Epithelial cell of alveolus of lung (primary cell): ENCODE data around the gene PPFIA3. TPM values are rescaled to one million over a fixed set of nuclear protein-coding genes. Genes with fewer than 3 reads are reported as not detected.

Experiments used
- total RNA-seq: library from RNA; depleted of rRNA; stranded (reverse); fragments of >200 nt; gene quantifications from 2 replicates; pipeline ENCODE4 v1.2.1, GENCODE V29; 2015

The PPFIA3 gene
- total RNA-seq, result 2.1 and 8.9 TPM in 2 replicates

DNA sequence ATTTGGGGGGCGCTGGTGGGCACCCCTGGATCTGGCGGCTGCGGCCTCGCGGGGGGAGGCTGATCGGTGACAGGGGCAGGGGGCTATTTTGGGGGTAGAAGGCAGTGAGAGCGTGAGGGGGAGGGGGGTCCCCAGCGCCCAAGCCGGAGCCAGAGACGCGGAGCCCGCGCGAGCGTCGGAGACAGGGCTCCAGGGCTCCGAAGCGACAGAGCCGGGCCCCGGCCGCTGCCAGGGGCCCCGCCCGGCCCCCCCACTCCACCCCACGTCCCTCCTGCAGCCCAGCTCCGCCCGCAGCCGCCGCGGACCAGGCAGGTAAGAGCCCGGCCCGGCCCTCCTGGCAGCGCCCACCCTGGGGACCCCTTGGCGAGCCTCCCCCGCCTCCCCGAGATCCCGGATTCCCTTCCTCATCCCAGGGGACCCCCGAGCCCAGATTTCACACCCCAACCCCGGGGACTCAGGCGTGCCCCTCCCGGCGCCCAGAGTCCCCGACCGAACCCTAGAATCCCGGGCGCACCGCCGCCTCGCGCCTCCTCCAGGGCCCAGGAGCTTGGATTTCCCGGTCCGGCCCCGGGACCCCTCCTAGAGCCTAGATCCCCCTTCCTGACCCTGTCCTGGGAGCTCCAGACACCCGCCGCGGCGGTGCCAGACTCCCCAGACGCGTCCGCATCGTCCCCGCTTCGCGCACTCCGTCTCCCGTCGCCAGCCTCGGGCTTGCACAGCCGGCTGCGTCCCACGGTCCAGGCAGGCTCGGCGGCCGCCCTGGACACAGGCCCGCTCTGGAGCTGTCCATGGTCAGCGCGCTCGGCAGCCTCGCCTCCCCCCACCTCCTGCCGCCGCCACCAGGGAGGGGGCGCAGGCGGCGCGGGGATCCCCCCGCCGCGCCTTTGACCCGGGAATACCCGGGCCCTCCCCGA lies at the start of gene PPFIA3:
Gene PPFIA3 (plus strand): TSS at position 134 of the 914 bp plus-strand sequence. CDS start 8,330 bp downstream, outside the sequence.

GRCh38 chr19:49085020-49085867 lies 34.1 kb upstream of the PPFIA3 start, which contains the start of gene SNRNP70:
TSS of gene SNRNP70 (plus strand) at chr19:49085451. CDS start at chr19:49086415, 964 bp downstream.

GRCh38 chr19:49113762-49114629 lies 5.3 kb upstream of the PPFIA3 start, which contains the start of gene LIN7B:
TSS of gene LIN7B (plus strand) at chr19:49114370. CDS start at chr19:49114405, 35 bp downstream.

DNA sequence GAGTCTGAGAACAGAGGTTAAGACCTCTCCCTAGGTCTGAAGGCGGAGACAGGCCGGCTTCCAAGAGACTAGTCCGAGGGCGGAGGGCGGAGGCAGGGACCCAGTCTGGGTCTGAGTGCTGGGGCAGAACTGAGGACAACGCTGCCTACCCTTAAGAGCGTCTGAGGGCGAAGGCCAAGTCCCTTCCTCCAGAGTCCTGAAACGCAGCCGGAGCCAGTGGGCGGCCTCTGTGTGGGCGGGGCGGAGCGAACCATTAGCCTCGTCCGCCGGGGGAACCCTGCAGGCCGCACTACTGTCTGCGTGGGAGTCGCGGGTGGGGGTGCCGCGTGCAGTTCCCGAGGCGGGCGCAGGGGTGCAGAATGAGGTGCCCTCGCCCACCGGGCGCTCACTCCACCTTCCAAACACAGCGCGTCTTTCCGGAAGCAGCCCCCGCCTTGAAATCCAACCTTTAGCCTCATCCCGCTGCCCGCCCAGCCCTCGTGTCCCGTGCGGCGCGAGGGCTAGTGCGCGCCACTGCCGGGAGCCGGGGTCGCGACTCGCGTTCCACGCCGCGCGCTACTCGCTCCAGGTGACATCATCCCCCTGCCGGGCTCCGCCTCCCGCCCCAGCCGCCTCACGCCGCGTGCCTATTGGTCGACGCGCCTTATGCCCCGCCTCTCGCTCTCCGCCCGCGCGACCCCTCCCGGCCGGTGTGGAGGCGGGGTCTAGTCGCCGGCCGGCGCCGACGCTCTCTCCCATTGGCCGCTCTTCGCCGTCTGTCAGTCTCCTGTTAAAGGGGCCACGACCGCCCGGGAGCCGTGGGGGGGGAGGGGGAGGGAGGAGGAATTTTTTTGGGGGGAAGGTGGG lies 556 bp upstream of the PPFIA3 start, which contains the start of gene C19orf73:
Gene C19orf73 (minus strand): TSS at position 579 of the 846 bp plus-strand sequence. CDS start 121 bp downstream, at position 458.

GRCh38 chr19:49155005-49155819 lies 35.9 kb downstream of the PPFIA3 start, which contains the start of gene HRC:
TSS of gene HRC (minus strand) at chr19:49155396. CDS start at chr19:49155237, 159 bp downstream.

GRCh38 chr19:49157445-49158224 lies 38.3 kb downstream of the PPFIA3 start, which contains the start of gene TRPM4:
TSS of gene TRPM4 (plus strand) at chr19:49157792. CDS start at chr19:49157867, 75 bp downstream.

Other genes with a start within 250 kb of the PPFIA3 start
- 34.5 and 39.9 TPM in 2 replicates for gene PPP1R15A, start 247.1 kb upstream of the PPFIA3 start, total RNA-seq
- not detected in 2 replicates for gene TULP2, start 220.8 kb upstream of the PPFIA3 start, total RNA-seq
- 337 and 467 TPM in 2 replicates for gene NUCB1, start 219.2 kb upstream of the PPFIA3 start, total RNA-seq
- gene DHDH, start 185.8 kb upstream of the PPFIA3 start, total RNA-seq, result 0.16 TPM in 1 of 2 replicates, not detected in the other
- gene BAX, start 164.7 kb upstream of the PPFIA3 start, total RNA-seq, result 111 and 161 TPM in 2 replicates
- gene FTL, start 154.2 kb upstream of the PPFIA3 start, total RNA-seq, result 4,137 and 8,306 TPM in 2 replicates
- gene GYS1, start 126.2 kb upstream of the PPFIA3 start, total RNA-seq, result 47.3 and 78.4 TPM in 2 replicates
- 111 and 241 TPM in 2 replicates for gene RUVBL2, start 125.7 kb upstream of the PPFIA3 start, total RNA-seq
- gene LHB, start 102.5 kb upstream of the PPFIA3 start, total RNA-seq, result 0.52 and 1.2 TPM in 2 replicates
- gene CGB3, start 95.2 kb upstream of the PPFIA3 start, total RNA-seq, result 1.3 TPM in 1 of 2 replicates, not detected in the other
- gene CGB2, start 87.7 kb upstream of the PPFIA3 start, total RNA-seq, result not detected in 2 replicates
- gene CGB1, start 82.6 kb upstream of the PPFIA3 start, total RNA-seq, result not detected in 2 replicates
- gene CGB5, start 75.7 kb upstream of the PPFIA3 start, total RNA-seq, result 12.3 TPM in 1 of 2 replicates, not detected in the other
- gene CGB8, start 70.4 kb upstream of the PPFIA3 start, total RNA-seq, result 0.91 TPM in 1 of 2 replicates, not detected in the other
- 0.40 and 2.7 TPM in 2 replicates for gene CGB7, start 61.8 kb upstream of the PPFIA3 start, total RNA-seq
- gene NTF4, start 54.7 kb upstream of the PPFIA3 start, total RNA-seq, result not detected in 2 replicates
- not detected in 2 replicates for gene KCNA7, start 46.8 kb upstream of the PPFIA3 start, total RNA-seq
- gene SNRNP70, start 34.1 kb upstream of the PPFIA3 start, total RNA-seq, result 119 and 145 TPM in 2 replicates
- gene LIN7B, start 5.2 kb upstream of the PPFIA3 start, total RNA-seq, result 3.1 and 7.0 TPM in 2 replicates
- gene C19orf73, start 401 bp upstream of the PPFIA3 start, total RNA-seq, result 0.32 and 4.8 TPM in 2 replicates
- 0.32 TPM in 1 of 2 replicates, not detected in the other for gene HRC, start 35.9 kb downstream of the PPFIA3 start, total RNA-seq
- 12.0 and 12.8 TPM in 2 replicates for gene TRPM4, start 38.2 kb downstream of the PPFIA3 start, total RNA-seq
- 0.08 TPM in 1 of 2 replicates, not detected in the other for gene SLC6A16, start 205.6 kb downstream of the PPFIA3 start, total RNA-seq
- gene CD37, start 215.9 kb downstream of the PPFIA3 start, total RNA-seq, result not detected in 2 replicates
- 56.4 and 70.2 TPM in 2 replicates for gene TEAD2, start 242.9 kb downstream of the PPFIA3 start, total RNA-seq
- gene DKKL1, start 244.3 kb downstream of the PPFIA3 start, total RNA-seq, result 1.2 and 2.1 TPM in 2 replicates